ENCODE data around the gene A2ML1. TPM values are rescaled to one million over a fixed set of nuclear protein-coding genes. Genes with fewer than 3 reads are reported as not detected.
A peak's percentile ranks its signal among the peaks of the same experiment; 100 is the strongest.
"Not testable (repeated sequence)": the region's sequence is repeated elsewhere in the genome, so short reads cannot be mapped to it uniquely, and the experiment has no call there.

Gene A2ML1
- total RNA-seq, 2 donors from 2014 or later: not detected

DNA sequence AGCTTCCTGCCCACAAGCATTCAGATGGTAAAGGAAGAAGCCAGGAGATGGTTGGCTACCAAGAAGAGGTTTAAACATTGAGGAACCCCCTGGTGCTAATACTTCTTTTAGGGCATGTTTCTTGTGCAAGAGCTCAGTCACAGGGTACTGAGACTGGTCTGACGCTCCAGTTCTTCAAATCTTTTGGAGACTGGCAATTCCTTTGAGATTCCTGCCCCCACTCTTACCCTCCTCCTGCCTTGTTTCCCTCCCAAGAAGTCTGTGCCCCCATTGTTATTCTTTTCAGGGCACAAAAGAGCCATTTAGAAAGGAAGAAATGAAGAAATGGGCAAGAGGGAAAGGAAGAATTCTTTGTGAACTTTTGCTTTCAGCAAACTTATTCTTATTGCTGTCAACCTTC, 11.8 kb downstream of the A2ML1 start:
- no peak for ATAC-seq
- H3K9me3 Mint-ChIP-seq: no peaks in the 10 kb centered on the region
- H3K27ac Mint-ChIP-seq: no peak overlapping the region
- DNase-seq (ENCODE audit: low spot score in 2 of 2): no peak
- no peaks in the 10 kb centered on the region for H3K36me3 Mint-ChIP-seq

DNA sequence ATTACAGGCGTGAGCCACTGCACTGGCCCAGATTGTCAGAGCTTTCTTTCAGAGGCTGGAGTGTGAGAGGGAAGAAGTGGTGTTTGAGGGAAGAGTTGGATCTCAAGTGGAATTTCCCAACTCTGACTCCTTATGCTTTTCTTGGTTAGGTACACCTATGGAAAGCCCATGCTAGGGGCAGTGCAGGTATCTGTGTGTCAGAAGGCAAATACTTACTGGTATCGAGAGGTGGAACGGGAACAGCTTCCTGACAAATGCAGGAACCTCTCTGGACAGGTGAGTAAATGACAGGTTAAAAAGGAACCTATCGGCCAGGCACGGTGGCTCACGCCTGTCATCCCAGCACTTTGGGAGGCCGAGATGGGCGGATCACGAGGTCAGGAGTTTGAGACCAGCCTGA, 14.9 kb downstream of the A2ML1 start:
- no peak for DNase-seq (ENCODE audit: low spot score in 2 of 2)
- no peaks in the 10 kb centered on the region for H3K9me3 Mint-ChIP-seq
- ATAC-seq: no peak
- H3K36me3 Mint-ChIP-seq: no peaks in the 10 kb centered on the region
- H3K27ac Mint-ChIP-seq: no peak overlapping the region

DNA sequence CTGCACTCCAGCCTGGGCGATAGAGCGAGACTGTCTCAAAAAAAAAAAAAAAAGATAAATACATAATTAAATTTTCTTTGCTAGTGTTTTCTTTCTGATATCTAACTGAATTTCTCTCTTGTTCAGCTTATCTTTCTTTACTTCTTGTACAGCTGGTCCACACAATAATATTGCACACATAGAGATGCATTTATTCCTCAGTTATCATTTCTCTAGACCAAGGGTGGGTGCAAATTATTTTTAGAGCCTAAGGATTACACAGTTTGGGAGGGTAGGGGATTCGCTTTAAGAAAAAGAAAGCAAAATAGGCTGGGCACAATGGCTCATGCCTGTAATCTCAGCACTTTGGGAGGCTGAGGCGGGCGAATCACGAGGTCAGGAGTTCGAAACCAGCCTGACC, 17.9 kb downstream of the A2ML1 start:
- Mint-ChIP-seq H3K27ac (no peak overlapping the region), H3K9me3 (no peaks in the 10 kb centered on the region)
- ATAC-seq: no peak

DNA sequence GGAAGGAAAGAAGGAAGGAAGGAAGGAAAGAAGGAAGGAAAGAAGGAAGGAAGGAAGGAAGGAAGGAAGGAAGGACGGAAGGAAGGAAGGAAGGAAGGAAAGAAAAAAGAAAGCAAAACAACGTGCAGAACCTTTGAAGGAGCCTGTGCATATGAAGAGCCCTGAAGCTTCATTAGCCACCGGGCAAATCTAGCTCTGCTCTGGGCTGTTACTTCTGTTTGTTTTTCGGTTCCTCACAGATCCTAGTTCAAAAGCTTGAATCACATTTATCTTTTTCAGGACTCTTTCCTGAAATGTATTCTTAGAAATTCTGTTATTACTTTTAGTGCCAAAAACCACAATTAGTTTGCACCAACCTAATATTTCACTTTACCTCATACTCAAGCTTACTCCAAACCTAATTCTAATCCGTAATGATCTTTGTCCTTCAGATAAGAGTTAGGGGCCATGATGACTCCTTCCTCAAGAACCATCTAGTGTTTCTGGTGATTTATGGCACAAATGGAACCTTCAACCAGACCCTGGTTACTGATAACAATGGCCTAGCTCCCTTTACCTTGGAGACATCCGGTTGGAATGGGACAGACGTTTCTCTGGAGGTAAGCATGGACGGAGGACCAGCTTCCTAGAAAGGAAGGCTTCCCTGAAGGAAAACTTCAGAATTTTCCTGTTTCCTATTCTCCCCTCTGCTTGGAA, 18.7 kb downstream of the A2ML1 start:
- DNase-seq (ENCODE audit: low spot score in 2 of 2): no peak
- Mint-ChIP-seq H3K36me3 (no peaks in the 10 kb centered on the region), H3K27ac (no peak overlapping the region), H3K9me3 (no peaks in the 10 kb centered on the region)
- ATAC-seq: no peak

More for the DNA sequence above, 17.9 kb downstream of the A2ML1 start:
- DNase-seq (ENCODE audit: low spot score in 2 of 2): no peak
- H3K36me3 Mint-ChIP-seq: no peaks in the 10 kb centered on the region

DNA sequence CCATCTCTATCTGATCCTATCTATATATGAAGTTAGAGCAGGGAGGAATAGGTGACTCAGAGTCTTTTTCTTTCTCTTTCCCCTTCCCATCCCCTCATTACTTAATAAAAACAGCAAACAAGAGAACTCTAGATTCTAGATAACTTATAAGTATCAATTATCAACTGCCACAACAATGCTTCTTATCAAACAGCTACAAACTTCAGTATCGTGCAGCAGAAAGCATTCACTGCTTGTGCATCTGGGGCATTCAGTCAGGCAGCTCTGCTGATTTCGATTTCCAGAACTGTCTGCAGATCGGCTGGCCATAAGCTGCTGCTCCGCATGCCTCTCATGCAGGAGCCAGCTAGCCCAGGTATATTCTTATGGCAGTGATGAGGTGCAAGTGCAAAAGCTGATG, 19.4 kb downstream of the A2ML1 start:
- Mint-ChIP-seq H3K36me3 (no peaks in the 10 kb centered on the region), H3K27ac (no peak overlapping the region), H3K9me3 (no peaks in the 10 kb centered on the region)
- DNase-seq (ENCODE audit: low spot score in 2 of 2) (no peak), ATAC-seq (no peak)

DNA sequence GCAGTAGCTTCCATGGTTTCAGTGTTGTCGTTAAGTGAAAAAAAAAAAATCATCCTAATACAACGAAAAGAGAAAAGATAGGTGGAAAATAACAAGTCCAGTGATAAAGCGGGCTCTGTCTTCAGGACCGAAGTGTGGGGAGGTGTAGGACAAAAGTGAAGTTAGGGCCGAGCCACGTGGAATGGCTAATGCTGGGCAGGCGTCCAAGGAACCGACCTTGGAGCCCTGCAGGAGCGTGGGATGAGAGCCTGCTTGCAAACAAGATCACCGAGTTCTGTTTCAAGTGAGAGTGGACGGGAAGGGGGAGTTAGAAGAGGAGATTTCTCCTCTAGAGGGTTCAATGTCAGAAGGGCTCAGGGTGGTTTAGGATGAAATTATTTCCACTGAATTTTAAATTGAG, 22.2 kb downstream of the A2ML1 start:
- DNase-seq (ENCODE audit: low spot score in 2 of 2) (no peak), ATAC-seq (no peak)
- Mint-ChIP-seq H3K27ac (no peak overlapping the region), H3K9me3 (no peaks in the 10 kb centered on the region), H3K36me3 (no peaks in the 10 kb centered on the region)

DNA sequence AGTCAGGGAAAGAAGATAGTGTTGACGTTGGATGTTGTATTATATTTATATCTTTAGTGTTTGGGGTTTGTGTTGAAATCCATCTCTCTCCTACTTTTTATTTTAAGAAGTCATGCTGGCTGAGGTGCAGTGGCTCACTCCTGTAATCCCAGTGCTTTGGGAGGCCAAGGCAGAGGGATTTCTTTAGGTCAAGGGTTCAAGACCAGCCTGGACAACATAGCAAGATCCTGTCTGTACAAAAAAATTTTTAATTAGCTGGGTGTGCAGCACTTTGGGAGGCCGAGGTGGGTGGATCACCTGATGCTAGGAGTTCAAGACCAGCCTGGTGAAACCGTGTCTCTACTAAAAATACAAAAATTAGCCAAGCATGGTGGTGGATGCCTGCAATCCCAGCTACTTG, 23.9 kb downstream of the A2ML1 start:
- Mint-ChIP-seq H3K36me3 (no peaks in the 10 kb centered on the region), H3K27ac (no peak overlapping the region), H3K9me3 (no peaks in the 10 kb centered on the region)
- no peak for ATAC-seq
- DNase-seq (ENCODE audit: low spot score in 2 of 2): no peak

DNA sequence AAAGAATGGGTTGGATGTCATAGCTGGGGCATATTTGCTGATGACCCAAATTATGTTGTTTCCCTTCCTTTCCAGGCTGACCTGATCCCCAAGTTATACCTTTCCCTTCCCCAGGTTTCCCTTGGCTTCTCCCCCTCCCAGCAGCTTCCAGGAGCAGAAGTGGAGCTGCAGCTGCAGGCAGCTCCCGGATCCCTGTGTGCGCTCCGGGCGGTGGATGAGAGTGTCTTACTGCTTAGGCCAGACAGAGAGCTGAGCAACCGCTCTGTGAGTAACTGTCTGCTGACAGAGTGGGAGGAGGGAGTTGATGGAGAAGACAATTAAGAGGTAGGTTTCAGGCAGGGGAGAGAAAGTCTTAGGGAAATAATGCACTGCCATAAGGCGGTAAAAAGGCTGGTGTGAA, 25.0 kb downstream of the A2ML1 start:
- H3K27ac Mint-ChIP-seq: no peak overlapping the region
- ATAC-seq (no peak), DNase-seq (ENCODE audit: low spot score in 2 of 2) (no peak)
- H3K9me3 Mint-ChIP-seq: no peaks in the 10 kb centered on the region
- H3K36me3 Mint-ChIP-seq: no peaks in the 10 kb centered on the region

DNA sequence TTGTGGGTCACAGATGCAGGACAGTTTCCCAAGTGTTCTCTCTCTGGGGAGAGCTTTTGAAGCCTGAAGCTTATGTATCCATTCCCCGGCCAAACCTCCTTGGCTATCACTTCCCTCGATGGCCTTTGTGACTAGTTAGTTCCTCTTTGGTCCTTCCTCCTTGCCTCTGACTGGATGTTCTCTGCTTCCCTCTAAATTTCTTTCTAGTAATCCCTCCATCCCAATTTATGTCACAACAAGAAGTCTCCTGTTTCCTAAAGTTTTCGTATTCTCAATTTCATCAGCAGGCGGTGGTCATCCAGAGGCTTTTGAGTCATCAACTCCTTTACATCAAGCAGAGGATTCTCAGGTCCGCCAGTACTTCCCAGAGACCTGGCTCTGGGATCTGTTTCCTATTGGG, 27.5 kb downstream of the A2ML1 start:
- Mint-ChIP-seq H3K27ac (no peak overlapping the region), H3K9me3 (no peaks in the 10 kb centered on the region), H3K36me3 (no peaks in the 10 kb centered on the region)
- ATAC-seq (no peak), DNase-seq (ENCODE audit: low spot score in 2 of 2) (no peak)

DNA sequence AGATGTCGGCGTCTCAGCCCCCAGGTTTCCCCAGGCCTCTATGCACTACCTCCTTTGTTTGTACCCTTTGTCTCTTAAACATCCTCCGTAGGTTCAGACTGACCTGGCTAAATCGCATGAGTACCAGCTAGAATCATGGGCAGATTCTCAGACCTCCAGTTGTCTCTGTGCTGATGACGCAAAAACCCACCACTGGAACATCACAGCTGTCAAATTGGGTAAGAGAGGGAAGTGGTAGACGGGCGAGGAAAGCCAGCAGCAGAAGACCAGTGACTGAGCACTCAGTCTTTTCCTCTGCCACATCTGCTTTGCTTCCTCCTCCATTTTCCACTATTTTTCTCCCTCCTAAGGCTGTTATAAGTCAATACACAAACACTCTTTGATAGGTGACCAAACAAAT, 29.7 kb downstream of the A2ML1 start:
- no peak for DNase-seq (ENCODE audit: low spot score in 2 of 2)
- no peak for ATAC-seq
- Mint-ChIP-seq H3K9me3 (no peaks in the 10 kb centered on the region), H3K27ac (no peak overlapping the region), H3K36me3 (no peaks in the 10 kb centered on the region)

DNA sequence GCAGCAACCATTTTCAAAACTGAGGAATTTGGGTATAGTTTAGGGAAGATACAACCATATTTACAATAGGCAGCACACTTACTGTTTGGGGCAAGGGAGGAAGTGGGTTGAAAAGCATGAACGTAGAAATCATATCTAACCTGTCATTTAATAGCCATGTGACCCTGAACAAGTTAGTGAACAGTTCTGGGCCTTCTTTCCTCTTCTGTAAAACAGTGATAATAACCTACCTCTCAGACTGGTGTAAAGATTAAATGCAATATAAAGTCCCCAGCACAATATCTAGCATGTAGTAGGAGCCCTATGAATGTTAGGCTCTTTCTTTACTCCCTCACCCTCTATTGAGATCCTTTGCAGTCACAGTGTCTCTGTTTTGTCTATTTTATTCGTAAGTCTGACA, 33.5 kb downstream of the A2ML1 start:
- DNase-seq (ENCODE audit: low spot score in 2 of 2) (no peak), ATAC-seq (no peak)
- H3K36me3 Mint-ChIP-seq: no peaks in the 10 kb centered on the region
- H3K9me3 Mint-ChIP-seq: no peaks in the 10 kb centered on the region
- no peak overlapping the region for H3K27ac Mint-ChIP-seq

DNA sequence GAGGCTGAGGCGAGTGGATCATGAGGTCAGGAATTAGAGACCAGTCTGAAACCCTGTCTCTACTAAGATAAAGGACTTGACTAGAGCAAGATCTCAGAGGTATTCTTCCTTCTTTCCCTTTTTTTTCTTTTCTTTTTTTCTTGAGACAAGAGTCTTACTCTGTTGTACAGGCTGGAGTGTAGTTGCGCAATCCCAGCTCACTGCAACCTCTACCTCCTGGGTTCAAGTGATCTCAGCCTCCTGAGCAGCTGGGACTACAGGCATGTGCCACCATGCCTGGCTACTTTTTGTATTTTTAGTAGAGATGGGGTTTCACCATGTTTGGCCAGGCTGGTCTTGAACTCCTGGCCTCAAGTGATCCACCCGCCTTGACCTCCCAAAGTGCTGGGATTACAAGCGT, 37.0 kb downstream of the A2ML1 start:
- not testable (repeated sequence) for DNase-seq (ENCODE audit: low spot score in 2 of 2); H3K36me3 Mint-ChIP-seq; H3K27ac Mint-ChIP-seq; ATAC-seq; H3K9me3 Mint-ChIP-seq

DNA sequence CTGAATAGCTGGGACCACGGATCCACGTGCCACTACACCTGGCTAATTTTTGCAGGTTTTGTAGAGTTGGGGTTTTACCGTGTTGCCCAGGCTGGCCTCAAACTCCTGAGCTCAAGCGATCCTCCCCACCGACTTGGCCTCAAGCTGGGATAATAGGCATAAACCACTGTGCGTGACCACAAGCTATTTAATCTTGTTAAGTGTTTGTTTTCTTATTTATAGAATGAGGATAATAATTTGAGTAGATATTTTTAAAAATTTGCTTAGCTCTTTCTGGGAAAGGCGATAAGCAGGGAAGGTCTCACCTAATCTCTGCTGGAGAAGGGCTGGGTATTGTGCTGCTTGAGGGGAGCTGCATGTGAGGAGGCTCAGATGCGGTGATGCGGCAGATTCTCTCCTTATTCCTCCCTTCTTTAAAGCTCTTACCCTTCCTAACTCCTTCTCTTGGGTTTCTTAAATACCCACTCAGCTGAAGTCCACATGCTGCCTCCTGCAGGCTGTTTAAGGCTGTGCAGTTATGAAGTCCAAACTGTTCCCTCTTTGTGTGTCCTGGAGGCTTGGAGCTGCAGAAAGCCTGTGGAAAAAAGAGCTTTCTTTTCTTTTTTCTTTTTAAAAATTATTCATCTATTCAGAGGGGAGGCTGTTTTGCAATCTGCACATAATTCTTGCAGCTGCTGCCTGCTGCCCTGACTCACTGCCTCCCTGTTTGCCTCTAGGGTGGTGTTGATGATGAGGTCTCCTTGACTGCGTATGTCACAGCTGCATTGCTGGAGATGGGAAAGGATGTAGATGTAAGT, 37.9 kb downstream of the A2ML1 start:
- DNase-seq (ENCODE audit: low spot score in 2 of 2) (peak in 1 of 2 donors; percentile 14), ATAC-seq (peak in 1 of 2 donors; percentile 31)
- H3K36me3 Mint-ChIP-seq: no peaks in the 10 kb centered on the region
- no peak overlapping the region for H3K27ac Mint-ChIP-seq
- H3K9me3 Mint-ChIP-seq: no peaks in the 10 kb centered on the region

DNA sequence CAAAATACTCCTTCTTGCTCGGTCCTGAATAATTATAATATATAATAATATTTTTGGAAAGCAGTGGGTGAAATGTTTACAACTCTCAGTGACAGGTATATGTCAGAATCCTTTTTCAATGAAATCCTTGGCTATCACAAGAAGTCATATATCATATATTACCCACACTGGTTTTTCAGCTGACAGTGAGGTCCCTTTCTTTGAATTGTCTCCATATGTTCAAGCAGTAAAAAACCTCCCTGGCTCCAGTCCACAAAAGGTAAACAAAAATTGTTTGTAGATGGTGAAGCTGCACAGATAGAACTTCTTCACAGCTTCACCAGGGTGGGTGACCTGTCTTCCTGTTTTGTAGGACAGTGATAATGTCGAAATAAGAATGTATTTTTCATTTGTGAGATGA, 44.0 kb downstream of the A2ML1 start:
- Mint-ChIP-seq H3K9me3 (no peaks in the 10 kb centered on the region), H3K27ac (no peak overlapping the region), H3K36me3 (no peaks in the 10 kb centered on the region)
- DNase-seq (ENCODE audit: low spot score in 2 of 2): no peak
- ATAC-seq: no peak

DNA sequence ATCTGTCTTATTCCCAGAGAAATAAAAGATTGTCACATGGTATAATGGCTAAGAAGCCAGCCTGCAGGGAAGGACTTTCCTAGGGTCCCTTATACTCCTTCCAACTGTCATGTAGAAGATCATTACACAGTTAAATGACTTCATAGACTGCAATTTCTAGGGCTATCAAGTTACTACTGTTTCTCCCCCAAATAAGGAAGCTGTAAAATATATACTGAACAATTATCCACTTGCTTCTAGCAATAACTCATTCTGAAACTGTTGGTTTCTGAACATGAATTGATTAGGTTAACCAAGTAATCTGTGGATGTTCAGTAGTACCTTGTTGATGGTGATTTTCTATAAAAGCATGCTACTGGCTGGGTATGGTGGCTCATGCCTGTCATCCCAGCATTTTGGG, 44.6 kb downstream of the A2ML1 start:
- ATAC-seq: peak in 1 of 2 donors; percentile 63
- DNase-seq (ENCODE audit: low spot score in 2 of 2): no peak
- Mint-ChIP-seq H3K27ac (no peak overlapping the region), H3K36me3 (no peaks in the 10 kb centered on the region), H3K9me3 (no peaks in the 10 kb centered on the region)

DNA sequence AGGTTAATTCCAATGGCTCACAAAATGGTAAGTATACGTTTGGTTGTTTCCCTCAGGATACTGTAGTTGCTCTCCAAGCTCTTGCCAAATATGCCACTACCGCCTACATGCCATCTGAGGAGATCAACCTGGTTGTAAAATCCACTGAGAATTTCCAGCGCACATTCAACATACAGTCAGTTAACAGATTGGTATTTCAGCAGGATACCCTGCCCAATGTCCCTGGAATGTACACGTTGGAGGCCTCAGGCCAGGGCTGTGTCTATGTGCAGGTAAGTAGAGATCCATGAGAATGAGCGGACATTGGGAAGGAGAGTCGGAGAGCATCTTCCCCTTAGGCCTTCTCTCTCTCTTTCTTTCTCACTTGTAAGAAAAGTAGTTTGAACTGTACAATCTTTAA, 45.4 kb downstream of the A2ML1 start:
- H3K27ac Mint-ChIP-seq: no peak overlapping the region
- DNase-seq (ENCODE audit: low spot score in 2 of 2) (no peak), ATAC-seq (no peak)
- no peaks in the 10 kb centered on the region for H3K9me3 Mint-ChIP-seq
- no peaks in the 10 kb centered on the region for H3K36me3 Mint-ChIP-seq

DNA sequence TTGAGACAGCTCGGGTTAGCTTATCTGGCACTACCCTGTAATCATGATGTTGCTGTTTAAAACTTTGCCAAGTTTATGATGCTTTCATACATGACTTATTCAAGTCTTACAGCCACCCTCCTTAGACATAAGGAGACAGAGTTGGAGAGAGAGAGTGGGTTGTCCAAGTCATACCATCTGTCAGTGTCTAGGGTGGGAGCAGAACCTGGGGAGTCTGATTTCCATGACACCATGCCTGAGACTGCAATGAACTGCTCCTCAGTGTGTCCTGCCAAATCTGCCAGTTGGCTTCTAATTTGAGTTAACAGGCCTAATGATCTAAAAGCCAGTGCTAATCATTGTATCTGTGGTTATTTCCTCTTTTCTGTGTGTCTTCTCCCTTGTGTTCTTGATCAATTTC, 48.2 kb downstream of the A2ML1 start:
- no peaks in the 10 kb centered on the region for H3K36me3 Mint-ChIP-seq
- no peak overlapping the region for H3K27ac Mint-ChIP-seq
- H3K9me3 Mint-ChIP-seq: no peaks in the 10 kb centered on the region
- DNase-seq (ENCODE audit: low spot score in 2 of 2) (no peak), ATAC-seq (no peak)

DNA sequence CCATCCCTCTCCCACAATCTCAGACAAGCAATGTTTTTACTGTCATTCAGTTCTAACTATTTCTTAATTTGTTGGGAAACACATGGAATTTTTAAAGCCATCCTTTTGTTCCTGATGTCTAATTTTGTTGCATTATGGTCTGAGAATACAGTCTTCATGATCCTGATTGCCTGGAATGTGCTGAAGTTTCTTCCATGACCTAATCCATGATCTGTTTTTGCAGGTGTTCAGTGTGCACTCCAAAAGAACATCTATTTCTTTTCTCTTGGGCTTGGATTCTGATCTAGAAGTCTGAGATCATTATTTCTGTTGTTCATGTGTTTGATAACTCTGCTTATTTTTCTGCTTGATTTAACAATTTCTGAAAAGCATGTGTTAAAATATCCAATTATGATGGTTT, 48.6 kb downstream of the A2ML1 start:
- no peaks in the 10 kb centered on the region for H3K36me3 Mint-ChIP-seq
- H3K9me3 Mint-ChIP-seq: no peaks in the 10 kb centered on the region
- no peak overlapping the region for H3K27ac Mint-ChIP-seq
- no peak for DNase-seq (ENCODE audit: low spot score in 2 of 2)
- ATAC-seq: no peak
